H9 (cell line): ENCODE measurements around the gene ZNF880. TPM values are rescaled to one million over a fixed set of nuclear protein-coding genes. Genes with fewer than 3 reads are reported as not detected.

Source experiments
- DNase-seq: peaks from one replicate; pipeline ENCODE4 v3.0.0-alpha.2; 2017
- H2AFZ ChIP-seq: one replicate; pipeline ENCODE4 v1.6.1; 2013; ENCODE audit warnings: mild to moderate bottlenecking, low read length, control low read depth, moderate library complexity
- H2AK5ac ChIP-seq: 2 replicates; pipeline ENCODE4 v1.6.1; 2013; ENCODE audit warnings: low read length, control low read depth, mixed read lengths; ENCODE audit not compliant: insufficient read length
- H2BK120ac ChIP-seq: one replicate; pipeline ENCODE4 v1.6.1; 2013; ENCODE audit warnings: low read depth, mild to moderate bottlenecking, low read length, control low read depth, inconsistent platforms; ENCODE audit not compliant: poor library complexity, severe bottlenecking
- H2BK12ac ChIP-seq: 2 replicates; pipeline ENCODE4 v1.6.1; 2013; ENCODE audit warnings: low read length, control low read depth, mixed read lengths, low read depth; ENCODE audit not compliant: insufficient read length
- H2BK15ac ChIP-seq: 2 replicates; pipeline ENCODE4 v1.6.1; 2013; ENCODE audit warnings: low read depth, low read length, control low read depth
- H2BK20ac ChIP-seq: one replicate; pipeline ENCODE4 v1.6.1; 2013; ENCODE audit warnings: low read depth, mild to moderate bottlenecking, low read length, control low read depth, inconsistent platforms; ENCODE audit not compliant: poor library complexity, severe bottlenecking
- H2BK5ac ChIP-seq: 2 replicates; pipeline ENCODE4 v1.6.1; 2013; ENCODE audit warnings: low read length, control low read depth, mixed read lengths; ENCODE audit not compliant: insufficient read length
- H3K14ac ChIP-seq: 2 replicates; pipeline ENCODE4 v1.6.1; 2013; ENCODE audit warnings: low read length, control low read depth; ENCODE audit not compliant: insufficient read depth
- H3K18ac ChIP-seq: 2 replicates; pipeline ENCODE4 v1.6.1; 2013; ENCODE audit warnings: low read depth, mild to moderate bottlenecking, mixed read lengths, low read length, control low read depth; ENCODE audit not compliant: insufficient read length
- H3K23ac ChIP-seq: 2 replicates; pipeline ENCODE4 v1.6.1; 2013; ENCODE audit warnings: low read length, control low read depth, mixed read lengths, low read depth; ENCODE audit not compliant: insufficient read length
- H3K23me2 ChIP-seq: 2 replicates; pipeline ENCODE4 v1.6.1; 2013; ENCODE audit warnings: low read depth, mild to moderate bottlenecking, mixed read lengths, low read length, control low read depth; ENCODE audit not compliant: insufficient read length, poor library complexity, severe bottlenecking
- H3K27ac ChIP-seq: 2 replicates; pipeline ENCODE4 v1.5.1; 2013; ENCODE audit warnings: low read length, control low read depth, mixed read lengths, low read depth; ENCODE audit not compliant: insufficient read length
- H3K27me3 ChIP-seq: 2 replicates; pipeline ENCODE4 v1.6.1; 2013; ENCODE audit warnings: low read length, control low read depth, inconsistent platforms; ENCODE audit not compliant: insufficient read depth
- H3K4ac ChIP-seq: 2 replicates; pipeline ENCODE4 v1.6.1; 2013; ENCODE audit warnings: low read depth, mild to moderate bottlenecking, control low read depth, inconsistent platforms, low read length, moderate library complexity
- H3K4me1 ChIP-seq: 2 replicates; pipeline ENCODE4 v1.6.1; 2013; ENCODE audit warnings: low read length, control low read depth, inconsistent platforms; ENCODE audit not compliant: insufficient read depth
- H3K4me2 ChIP-seq: 2 replicates; pipeline ENCODE4 v1.6.1; 2013; ENCODE audit warnings: low read length, control low read depth, mixed read lengths; ENCODE audit not compliant: insufficient read length, insufficient read depth
- H3K56ac ChIP-seq: 2 replicates; pipeline ENCODE4 v1.6.1; 2013; ENCODE audit warnings: low read depth, mild to moderate bottlenecking, mixed read lengths, low read length, control low read depth; ENCODE audit not compliant: insufficient read length
- H3K79me1 ChIP-seq: 2 replicates; pipeline ENCODE4 v1.6.1; 2013; ENCODE audit warnings: low read depth, mild to moderate bottlenecking, moderate library complexity, low read length, control low read depth, inconsistent platforms; ENCODE audit not compliant: insufficient read depth, poor library complexity, severe bottlenecking
- H3K79me2 ChIP-seq: 2 replicates; pipeline ENCODE4 v1.6.1; 2013; ENCODE audit warnings: low read length, control low read depth, inconsistent platforms; ENCODE audit not compliant: insufficient read depth
- H3K9ac ChIP-seq: 2 replicates; pipeline ENCODE4 v1.6.1; 2013; ENCODE audit warnings: low read length, control low read depth, mixed read lengths; ENCODE audit not compliant: insufficient read length; ENCODE audit errors: extremely low read depth
- H3K9me3 ChIP-seq: one replicate; pipeline ENCODE4 v1.6.1; 2013; ENCODE audit warnings: low read depth, low read length, inconsistent platforms; ENCODE audit not compliant: control insufficient read depth
- H3T11ph ChIP-seq: one replicate; pipeline ENCODE4 v1.6.1; 2013; ENCODE audit warnings: mild to moderate bottlenecking, low read length, control low read depth, inconsistent platforms
- H4K20me1 ChIP-seq: one replicate; pipeline ENCODE4 v1.6.1; 2013; ENCODE audit not compliant: control insufficient read depth, insufficient read length, insufficient read depth
- H4K5ac ChIP-seq: 2 replicates; pipeline ENCODE4 v1.6.1; 2013; ENCODE audit warnings: low read depth, mild to moderate bottlenecking, mixed read lengths, low read length, control low read depth; ENCODE audit not compliant: insufficient read length
- H4K8ac ChIP-seq: replicated peaks from 2 replicates; pipeline ENCODE4 v1.6.1; 2013; ENCODE audit warnings: low read length, control low read depth, mixed read lengths, low read depth; ENCODE audit not compliant: insufficient read length
- H4K91ac ChIP-seq: 2 replicates; pipeline ENCODE4 v1.6.1; 2013; ENCODE audit warnings: low read depth, mild to moderate bottlenecking, moderate library complexity, mixed read lengths, low read length, control low read depth; ENCODE audit not compliant: insufficient read length
- H3K27ac Mint-ChIP-seq, 3 experiments: 2 replicates in 2 of 3; 3 replicates in 1 of 3; pipeline ENCODE4 v1.8.0; 2020 to 2021; ENCODE audit warnings: mixed read lengths in 3 of 3, mild to moderate bottlenecking in 1 of 3, moderate library complexity in 1 of 3
- H3K27me3 Mint-ChIP-seq: 2 replicates; pipeline ENCODE4 v1.8.0; 2021; ENCODE audit warnings: low read depth, mild to moderate bottlenecking, moderate library complexity, mixed read lengths
- H3K36me3 Mint-ChIP-seq, 3 experiments: 2 replicates in 2 of 3; 3 replicates in 1 of 3; pipeline ENCODE4 v1.8.0; 2020 to 2021; ENCODE audit warnings: low read depth in 3 of 3, mixed read lengths in 3 of 3; ENCODE audit not compliant: insufficient read depth in 1 of 3
- H3K4me1 Mint-ChIP-seq, 2 experiments: 2 replicates each; pipeline ENCODE4 v1.8.0; 2020; ENCODE audit warnings: mixed read lengths in 2 of 2
- H3K4me3 Mint-ChIP-seq, 2 experiments: 2 replicates in 1 of 2; 3 replicates in 1 of 2; pipeline ENCODE4 v1.8.0; 2020 to 2021; ENCODE audit warnings: mild to moderate bottlenecking in 2 of 2, mixed read lengths in 2 of 2, moderate library complexity in 1 of 2
- H3K9me3 Mint-ChIP-seq, 2 experiments: 2 replicates in 1 of 2; 3 replicates in 1 of 2; pipeline ENCODE4 v1.8.0; 2020; ENCODE audit warnings: mild to moderate bottlenecking in 2 of 2, mixed read lengths in 2 of 2, moderate library complexity in 1 of 2
- WGBS: extraction: QIAGEN DNeasy Blood & Tissue Kit; methylation state at CpG from one replicate; pipeline ENCODE4 v1.1.7; 2013; ENCODE audit warnings: missing lambda C conversion rate, low lambda C conversion rate, mixed read lengths; ENCODE audit not compliant: insufficient read length; ENCODE audit errors: extremely low coverage; 5-methylcytosine and 5-hydroxymethylcytosine counted together
- total RNA-seq: library from RNA; stranded (reverse); gene quantifications from 2 replicates; pipeline ENCODE4 v1.2.1, GENCODE V29; 2021
- TF ChIP-seq, protein P1 (sequence below): fragments of 200-600 bp; sonication (generic); conservative IDR thresholded peaks from 3 replicates; pipeline ENCODE4 v1.8.0; 2021; ENCODE audit warnings: antibody characterized with exemption, mild to moderate bottlenecking

ZNF880 gene
- total RNA-seq, 1 experiment from 2014 or later: 1.9 TPM

DNA sequence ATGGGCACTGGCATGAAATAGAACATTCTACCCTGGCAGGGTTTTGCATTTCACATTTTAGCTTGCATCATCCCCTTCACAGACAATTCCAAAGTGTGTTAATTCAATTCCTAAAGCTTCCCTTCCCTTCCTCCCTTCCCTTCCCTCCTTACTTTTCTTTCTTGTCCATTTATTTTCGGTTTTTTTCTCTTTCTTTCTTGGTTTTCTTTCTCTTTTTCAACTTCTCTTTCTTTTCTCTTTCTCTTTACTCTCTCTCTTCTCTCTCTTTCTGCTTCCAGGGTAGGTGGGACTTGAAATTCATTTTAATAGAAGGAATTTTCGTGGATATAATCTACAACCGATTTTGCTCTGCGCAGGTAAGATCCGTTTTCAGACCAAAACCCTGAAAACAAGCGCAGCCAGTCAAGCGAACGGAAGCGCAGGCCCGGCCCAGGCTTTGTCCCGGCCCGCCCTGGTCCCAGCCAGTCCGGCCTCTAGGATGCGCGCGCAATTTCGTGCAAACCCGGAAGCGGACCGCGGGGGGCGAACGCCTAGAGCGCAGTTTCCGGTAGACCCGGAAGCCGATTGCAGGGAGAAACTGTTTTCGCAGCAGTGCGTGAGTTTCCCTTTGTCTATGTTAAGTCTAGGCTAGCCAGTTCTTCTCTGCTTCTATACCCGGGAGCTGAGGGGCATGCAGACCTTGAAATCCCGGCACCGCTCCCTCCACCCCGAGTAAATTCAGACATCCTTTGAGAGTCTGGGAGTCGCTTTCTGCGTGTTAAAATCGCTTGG lies 27.8 kb downstream of the ZNF880 start, which contains the start of gene ZNF528:
Gene ZNF528 (plus strand): TSS at position 540 of the 771 bp plus-strand sequence. CDS start 4,165 bp downstream, outside the sequence.
- Histone ChIP-seq H3K4me2 (peak within 1 kb of the TSS; percentile 49), H3K9me3 (no peaks in the 10 kb centered on the region), H3K9ac (peak within 1 kb of the TSS; percentile 74), H4K20me1 (no peaks in the 10 kb centered on the region), H3K27ac (no peak within 1 kb of the TSS), H3K56ac (no peak within 1 kb of the TSS), H2BK20ac (no peak within 1 kb of the TSS), H3K18ac (peak within 1 kb of the TSS; percentile 72), H2AFZ (peak within 1 kb of the TSS; percentile 18), H2AK5ac (no peak within 1 kb of the TSS), H3K4me1 (no peaks in the 10 kb centered on the region), H3T11ph (peak within 1 kb of the TSS; percentile 2), H3K79me2 (no peaks in the 10 kb centered on the region), H3K4ac (no peak within 1 kb of the TSS; the same call in 1 of the 2 replicates), H2BK15ac (no peak within 1 kb of the TSS), H2BK5ac (peak within 1 kb of the TSS; percentile 50), H3K14ac (peak within 1 kb of the TSS; percentile 84; the same call in 1 of the 2 replicates), H3K23ac (no peak within 1 kb of the TSS), H3K23me2 (peaks cover 10% of the 10 kb centered on the region), H3K27me3 (no peaks in the 10 kb centered on the region; the same call in 1 of the 2 replicates), H2BK120ac (no peak within 1 kb of the TSS), H3K79me1 (no peaks in the 10 kb centered on the region), H4K5ac (no peak within 1 kb of the TSS), H4K8ac (no peak within 1 kb of the TSS), H4K91ac (no peak within 1 kb of the TSS), H2BK12ac (no peak within 1 kb of the TSS)
- no CpG with 5 or more reads among the region's 36 CpGs for WGBS
- DNase-seq: peak; percentile 85
- Mint-ChIP-seq H3K4me3 (peak within 1 kb of the TSS in 1 of 2 experiments; percentile 36; a peak in 2 of 5 replicates), H3K27ac (no peak within 1 kb of the TSS), H3K36me3 (peaks cover 0 to 7% (median 0%) of the 10 kb centered on the region in 3 experiments; a peak in 4 of 7 replicates), H3K9me3 (peaks cover 82 to 94% of the 10 kb centered on the region in 2 experiments), H3K4me1 (peaks cover 0 to 10% of the 10 kb centered on the region in 2 experiments; a peak in 2 of 4 replicates), H3K27me3 (peaks cover 5% of the 10 kb centered on the region)
- TF ChIP-seq, protein P1, sequence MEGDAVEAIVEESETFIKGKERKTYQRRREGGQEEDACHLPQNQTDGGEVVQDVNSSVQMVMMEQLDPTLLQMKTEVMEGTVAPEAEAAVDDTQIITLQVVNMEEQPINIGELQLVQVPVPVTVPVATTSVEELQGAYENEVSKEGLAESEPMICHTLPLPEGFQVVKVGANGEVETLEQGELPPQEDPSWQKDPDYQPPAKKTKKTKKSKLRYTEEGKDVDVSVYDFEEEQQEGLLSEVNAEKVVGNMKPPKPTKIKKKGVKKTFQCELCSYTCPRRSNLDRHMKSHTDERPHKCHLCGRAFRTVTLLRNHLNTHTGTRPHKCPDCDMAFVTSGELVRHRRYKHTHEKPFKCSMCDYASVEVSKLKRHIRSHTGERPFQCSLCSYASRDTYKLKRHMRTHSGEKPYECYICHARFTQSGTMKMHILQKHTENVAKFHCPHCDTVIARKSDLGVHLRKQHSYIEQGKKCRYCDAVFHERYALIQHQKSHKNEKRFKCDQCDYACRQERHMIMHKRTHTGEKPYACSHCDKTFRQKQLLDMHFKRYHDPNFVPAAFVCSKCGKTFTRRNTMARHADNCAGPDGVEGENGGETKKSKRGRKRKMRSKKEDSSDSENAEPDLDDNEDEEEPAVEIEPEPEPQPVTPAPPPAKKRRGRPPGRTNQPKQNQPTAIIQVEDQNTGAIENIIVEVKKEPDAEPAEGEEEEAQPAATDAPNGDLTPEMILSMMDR: no peak
